ENCODE results near the gene ATOX1. TPM values are rescaled to one million over a fixed set of nuclear protein-coding genes. Genes with fewer than 3 reads are reported as not detected.

Gene ATOX1
- total RNA-seq, 1 experiment from 2014 or later = 65.6 TPM

- Histone ChIP-seq H3K9me3 (ENCODE audit: low read depth, low read length, poor library complexity, severe bottlenecking) (no peaks in the 10 kb centered on the region), H3K36me3 (ENCODE audit: insufficient read depth, low read length, poor library complexity, severe bottlenecking) (no peaks in the 10 kb centered on the region), H3K27ac (ENCODE audit: low read depth, low read length, poor library complexity, severe bottlenecking) (no peak overlapping the region), H3K4me3 (ENCODE audit: low read depth, low read length, poor library complexity, severe bottlenecking) (no peak overlapping the region), H3K27me3 (replicated peaks; ENCODE audit: insufficient read depth, low read depth, low read length, poor library complexity) (no peaks in the 10 kb centered on the region), H3K4me1 (ENCODE audit: insufficient read depth, low read length, poor library complexity, severe bottlenecking) (peaks cover 15% of the 10 kb centered on the region)
- no TSS peak for BruUV-seq (replicated peaks)
- TF ChIP-seq CTCF (conservative IDR thresholded peaks at IDR 0.05; ENCODE audit: low read depth, low read length) (no peak), EZH2 (IDR thresholded peaks at IDR 0.05; ENCODE audit: borderline replicate concordance, low read depth, low read length, poor library complexity, severe bottlenecking) (no peak)
- ChIA-PET CTCF (no interaction called here), POLR2A (ENCODE audit: low non-redundant PET) (no interaction called here)
- DNase-seq (ENCODE audit: low spot score) = no peak
- intact Hi-C loops (cut with micrococcal nuclease; ENCODE audit: unreplicated experiment) = no loop called here
Observed at GRCh38 chr5:151703780-151704179, 54.7 kb downstream of the ATOX1 start.

GRCh38 chr5:151703227-151703626 lies 55.2 kb downstream of the ATOX1 start:
- H3K4me3 ChIP-seq (ENCODE audit: low read depth, low read length, poor library complexity, severe bottlenecking) = no peak overlapping the region
- H3K36me3 ChIP-seq (ENCODE audit: insufficient read depth, low read length, poor library complexity, severe bottlenecking) = no peaks in the 10 kb centered on the region
- BruUV-seq (replicated peaks) = no TSS peak
- intact Hi-C loops (cut with micrococcal nuclease; ENCODE audit: unreplicated experiment) = no loop called here
- ChIA-PET CTCF (no interaction called here), POLR2A (ENCODE audit: low non-redundant PET) (no interaction called here)
- H3K4me1 ChIP-seq (ENCODE audit: insufficient read depth, low read length, poor library complexity, severe bottlenecking) = peaks cover 16% of the 10 kb centered on the region
- TF ChIP-seq EZH2 (IDR thresholded peaks at IDR 0.05; ENCODE audit: borderline replicate concordance, low read depth, low read length, poor library complexity, severe bottlenecking) (no peak), CTCF (conservative IDR thresholded peaks at IDR 0.05; ENCODE audit: low read depth, low read length) (no peak)
- H3K9me3 ChIP-seq (ENCODE audit: low read depth, low read length, poor library complexity, severe bottlenecking) = no peaks in the 10 kb centered on the region
- H3K27ac ChIP-seq (ENCODE audit: low read depth, low read length, poor library complexity, severe bottlenecking) = no peak overlapping the region
- no peak for DNase-seq (ENCODE audit: low spot score)
- H3K27me3 ChIP-seq (replicated peaks; ENCODE audit: insufficient read depth, low read depth, low read length, poor library complexity) = no peaks in the 10 kb centered on the region

GRCh38 chr5:151700820-151701219 lies 57.6 kb downstream of the ATOX1 start:
- peaks cover 19% of the 10 kb centered on the region for H3K4me1 ChIP-seq (ENCODE audit: insufficient read depth, low read length, poor library complexity, severe bottlenecking)
- no peak overlapping the region for H3K4me3 ChIP-seq (ENCODE audit: low read depth, low read length, poor library complexity, severe bottlenecking)
- BruUV-seq (replicated peaks) = no TSS peak
- TF ChIP-seq EZH2 (IDR thresholded peaks at IDR 0.05; ENCODE audit: borderline replicate concordance, low read depth, low read length, poor library complexity, severe bottlenecking) (no peak), CTCF (conservative IDR thresholded peaks at IDR 0.05; ENCODE audit: low read depth, low read length) (no peak)
- no peaks in the 10 kb centered on the region for H3K36me3 ChIP-seq (ENCODE audit: insufficient read depth, low read length, poor library complexity, severe bottlenecking)
- H3K27me3 ChIP-seq (replicated peaks; ENCODE audit: insufficient read depth, low read depth, low read length, poor library complexity) = no peaks in the 10 kb centered on the region
- intact Hi-C loops (cut with micrococcal nuclease; ENCODE audit: unreplicated experiment) = no loop called here
- DNase-seq (ENCODE audit: low spot score) = no peak
- H3K27ac ChIP-seq (ENCODE audit: low read depth, low read length, poor library complexity, severe bottlenecking) = no peak overlapping the region
- ChIA-PET POLR2A (ENCODE audit: low non-redundant PET) (no interaction called here), CTCF (no interaction called here)
- H3K9me3 ChIP-seq (ENCODE audit: low read depth, low read length, poor library complexity, severe bottlenecking) = no peaks in the 10 kb centered on the region
